GM19099 (cell line): ENCODE results near the gene FNDC7.

ENCODE experiments used
- POLR2A ChIP-seq: IDR thresholded peaks from 3 replicates; pipeline ENCODE4 v1.6.1; 2011; ENCODE audit warnings: low read depth; ENCODE audit not compliant: insufficient read length; ENCODE audit errors: extremely low read depth

The FNDC7 gene

DNA sequence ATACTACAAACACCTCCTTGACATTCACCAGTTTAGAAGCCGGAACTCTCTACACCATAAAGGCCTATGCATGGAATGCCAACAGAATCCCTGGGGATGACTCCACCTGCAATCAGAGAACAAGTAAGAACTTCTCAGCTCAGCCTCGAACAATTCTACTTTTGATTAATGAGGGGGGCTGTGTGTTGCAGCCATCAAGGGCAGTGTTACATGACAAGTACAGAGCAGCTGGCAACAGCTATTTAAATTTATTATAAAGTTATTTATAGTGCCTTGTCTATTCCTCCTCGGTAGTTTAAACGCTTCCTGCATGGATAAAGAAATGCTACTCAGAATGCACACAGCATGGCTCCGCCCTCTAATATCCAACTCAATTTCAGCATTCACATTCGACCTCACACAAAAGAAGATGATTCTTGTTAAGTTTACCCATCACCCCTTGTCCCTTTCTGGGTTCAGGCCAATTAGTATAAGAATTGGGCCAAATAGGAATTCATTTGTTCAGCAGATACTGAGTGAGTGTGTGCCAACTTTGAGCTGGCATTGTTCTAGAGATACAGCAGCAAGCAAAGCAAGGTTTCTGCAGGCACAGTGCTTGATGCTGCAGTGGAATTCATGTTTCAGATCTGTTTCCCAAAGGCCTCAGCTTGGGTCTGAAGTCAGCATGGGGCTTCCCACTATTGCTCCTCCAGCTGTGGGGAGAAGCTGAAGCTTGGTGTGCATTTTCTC lies 6.4 kb downstream of the FNDC7 start:
- TF ChIP-seq POLR2A: no peak

DNA sequence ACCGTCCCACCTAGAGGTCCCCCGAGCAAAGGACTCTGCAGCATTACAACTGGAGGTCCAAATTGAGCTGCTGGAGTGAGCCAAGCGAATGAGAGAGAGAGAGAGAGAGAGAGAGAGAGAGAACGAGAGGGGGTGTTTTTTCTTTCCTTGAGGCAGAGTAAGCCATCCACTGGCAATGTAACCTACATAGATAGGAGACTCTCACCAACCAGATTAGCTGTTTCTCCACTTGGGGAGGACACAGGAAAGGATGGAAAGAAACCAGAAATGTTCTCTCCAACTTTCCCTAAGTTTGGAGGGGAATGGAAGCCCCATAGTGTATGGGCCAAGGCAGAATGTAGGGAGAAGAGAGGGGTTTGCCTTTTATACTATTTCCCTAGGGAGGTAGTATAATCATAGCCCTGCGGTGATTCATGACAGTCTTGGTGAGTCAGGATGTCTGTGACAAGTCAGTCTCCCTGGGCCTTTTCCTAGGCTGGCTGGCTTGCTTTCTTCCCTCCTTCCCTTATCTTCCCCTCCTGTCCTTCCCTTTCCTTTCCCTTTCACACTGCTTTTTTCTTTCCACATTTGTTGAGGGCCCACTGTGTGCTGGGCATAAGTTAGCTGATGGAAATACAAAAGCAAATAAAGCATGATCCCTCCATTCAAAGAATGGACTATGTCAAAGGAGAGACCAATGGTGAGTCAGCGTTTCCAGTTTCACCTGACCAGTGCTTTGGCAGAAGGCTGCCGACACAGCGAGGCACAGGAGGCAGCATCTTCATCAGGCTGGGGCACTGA lies 7.1 kb downstream of the FNDC7 start:
- TF ChIP-seq POLR2A: no peak

DNA sequence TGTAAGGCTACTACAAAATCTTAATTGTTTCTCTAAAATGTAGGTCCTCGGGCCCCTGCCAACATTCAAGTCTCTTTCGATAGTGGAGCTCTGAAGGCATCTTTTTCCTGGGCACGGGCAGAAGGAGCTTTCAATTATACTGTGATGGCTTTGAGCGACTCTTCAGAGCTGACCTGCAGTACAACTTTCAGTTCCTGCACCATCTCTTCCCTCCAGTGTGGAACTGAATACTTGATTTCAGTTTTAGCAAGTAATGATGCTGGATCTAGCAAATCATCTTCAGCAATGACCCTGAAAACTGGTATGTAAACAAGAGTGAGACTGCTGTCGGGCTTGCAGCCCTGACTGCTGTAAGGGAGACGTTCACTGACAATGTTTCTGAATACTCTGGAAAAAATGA lies 9.6 kb downstream of the FNDC7 start:
- TF ChIP-seq POLR2A: no peak

GRCh38 chr1:108725906-108726305 lies 13.2 kb downstream of the FNDC7 start:
- TF ChIP-seq POLR2A: no peak

- no peak for TF ChIP-seq POLR2A
Observed at GRCh38 chr1:108728327-108728923, 15.7 kb downstream of the FNDC7 start.

GRCh38 chr1:108729481-108729880 lies 16.8 kb downstream of the FNDC7 start:
- TF ChIP-seq POLR2A: no peak

GRCh38 chr1:108732398-108732797 lies 19.7 kb downstream of the FNDC7 start:
- TF ChIP-seq POLR2A: no peak

DNA sequence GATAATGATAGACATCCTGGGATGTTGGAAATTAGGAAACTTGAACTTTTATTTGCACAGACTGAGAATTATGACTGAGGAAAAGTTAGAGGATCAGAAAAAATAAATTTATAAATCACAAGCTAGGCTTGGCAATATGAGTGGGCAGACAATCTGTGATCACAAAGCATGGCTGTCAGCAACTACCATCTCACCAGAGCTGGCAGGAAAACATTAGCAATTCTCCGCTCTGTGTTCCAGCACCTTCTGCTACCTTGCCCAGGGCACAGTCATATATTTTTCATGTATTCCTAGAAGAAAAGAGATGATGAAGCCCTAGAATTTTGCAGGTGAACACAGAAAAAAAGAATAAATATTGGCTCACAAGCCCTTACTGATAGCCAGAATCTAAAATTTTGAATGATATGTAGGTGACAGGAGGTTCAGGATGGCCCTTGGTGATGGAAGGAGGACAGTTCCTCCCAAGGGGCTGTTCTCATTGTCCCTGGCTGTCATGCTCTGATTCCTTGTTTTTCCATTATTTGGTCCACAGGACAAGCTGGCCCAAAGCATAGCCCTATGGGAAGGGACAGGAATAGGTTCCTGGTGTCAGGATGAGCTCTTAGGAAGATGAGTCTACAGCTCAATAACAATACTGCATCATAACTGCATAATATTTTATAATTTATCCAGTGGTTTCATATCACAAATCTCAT lies 21.6 kb downstream of the FNDC7 start:
- TF ChIP-seq POLR2A: no peak

- no peak for TF ChIP-seq POLR2A
Observed at GRCh38 chr1:108742253-108742652, 29.5 kb downstream of the FNDC7 start.

- no peak for TF ChIP-seq POLR2A
Observed at GRCh38 chr1:108745980-108746381, 33.3 kb downstream of the FNDC7 start.

- TF ChIP-seq POLR2A: peak; percentile 88
Observed at GRCh38 chr1:108746382-108747170, 33.9 kb downstream of the FNDC7 start, which contains the start of gene STXBP3. Gene STXBP3 (plus strand): TSS chr1:108746674. CDS start chr1:108746738, 64 bp downstream.

DNA sequence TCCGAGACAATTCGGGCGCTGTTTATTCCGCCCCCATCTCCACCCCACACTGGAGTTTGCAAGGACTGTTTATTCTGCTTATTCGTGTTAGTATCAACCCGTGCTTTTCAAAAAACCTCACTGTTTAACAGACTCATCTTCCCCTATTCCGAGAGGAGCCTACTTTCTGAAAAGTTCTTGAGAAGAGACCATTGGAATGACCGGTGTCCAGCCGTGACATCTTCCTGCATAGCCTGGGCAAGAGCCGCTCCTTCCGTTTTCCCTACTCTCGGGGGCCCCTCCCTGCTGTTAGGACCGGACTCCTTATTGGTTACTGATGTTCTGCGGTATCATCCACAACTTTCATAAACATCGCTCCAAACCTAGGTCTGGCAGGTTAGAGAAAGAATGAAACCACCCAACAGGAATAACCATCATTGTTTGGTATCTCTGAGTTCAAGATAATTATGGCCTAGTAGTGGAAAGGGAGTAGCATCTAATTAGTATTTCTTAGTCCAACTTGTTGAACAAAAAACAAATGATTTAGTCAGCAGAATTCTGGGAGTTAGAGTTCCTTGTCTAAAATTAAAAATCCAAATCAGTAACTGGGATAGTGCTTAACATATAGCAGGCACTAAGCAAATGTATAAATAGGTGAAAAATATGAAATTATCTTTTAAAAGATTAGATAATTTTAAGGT lies 34.6 kb downstream of the FNDC7 start:
- TF ChIP-seq POLR2A: no peak

- TF ChIP-seq POLR2A: no peak
Observed at GRCh38 chr1:108747898-108748297, 35.2 kb downstream of the FNDC7 start.

DNA sequence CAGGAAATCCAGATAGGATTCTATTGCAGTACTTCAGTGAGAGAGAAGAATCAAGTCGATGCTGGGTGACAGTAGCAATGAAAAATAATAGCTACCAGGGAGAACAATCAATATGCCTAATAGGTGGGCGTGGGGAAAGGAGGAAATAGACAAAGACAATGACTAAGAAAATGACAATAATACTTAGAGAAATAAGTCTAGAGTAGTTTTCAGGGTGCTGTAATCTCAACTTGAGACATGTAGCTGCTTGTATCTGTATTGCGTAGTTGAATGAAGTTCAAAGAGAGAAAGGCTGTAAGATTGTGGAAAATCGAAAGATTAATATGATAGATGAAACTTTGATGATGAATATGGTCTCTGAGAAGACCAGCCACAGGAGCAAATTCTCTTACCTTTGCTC lies 36.4 kb downstream of the FNDC7 start:
- no peak for TF ChIP-seq POLR2A
